Ramos (cell line): ENCODE data around the gene ZBTB20.

Experiments
- in situ Hi-C: fragments of 300-500 bp; cut with MboI; formaldehyde crosslinking; loops from one replicate; pipeline ENCODE4 v1.14.3; 2022; ENCODE audit warnings: low sequenced_read_pairs; ENCODE audit not compliant: unreplicated experiment

Gene ZBTB20

DNA sequence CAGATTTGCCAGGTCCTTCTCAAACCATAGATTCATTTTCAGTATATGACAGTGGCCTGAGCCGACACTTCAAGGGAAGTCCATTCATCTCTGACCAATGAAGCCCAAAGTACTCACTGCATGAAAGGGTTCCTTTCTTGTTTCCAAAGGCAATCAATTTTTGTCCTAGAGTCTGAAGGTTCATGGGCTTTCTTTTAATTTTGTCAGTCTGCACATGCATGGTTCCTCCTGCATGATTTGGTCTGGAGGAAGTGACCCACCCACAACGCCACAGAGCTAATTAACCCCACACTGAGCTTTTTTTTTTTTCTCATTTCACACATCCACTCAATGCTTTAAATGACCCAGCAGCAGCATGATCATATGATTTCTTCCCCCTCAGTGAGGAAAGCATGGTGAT is 636.9 kb downstream of the ZBTB20 start:
- in situ Hi-C loops: no loop called here

DNA sequence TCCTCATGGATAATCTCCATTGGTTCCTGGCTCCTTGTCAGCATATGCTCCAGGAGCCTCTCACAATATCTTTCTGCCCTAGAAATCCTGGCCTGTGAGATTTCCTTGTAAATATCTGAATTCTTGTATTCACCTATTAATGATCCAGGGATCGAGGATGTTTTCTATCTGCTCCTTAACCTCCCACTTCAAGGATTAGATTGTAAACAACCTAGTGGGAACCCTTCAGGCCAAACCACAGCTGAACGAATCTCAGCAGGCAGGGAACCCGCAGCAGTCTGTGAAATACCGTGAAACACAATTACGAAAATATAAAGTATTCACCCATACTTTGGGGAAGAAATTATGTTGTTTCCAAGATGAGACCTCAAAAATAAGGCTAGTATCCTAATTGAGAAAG is 637.3 kb downstream of the ZBTB20 start:
- in situ Hi-C loops: no loop called here

DNA sequence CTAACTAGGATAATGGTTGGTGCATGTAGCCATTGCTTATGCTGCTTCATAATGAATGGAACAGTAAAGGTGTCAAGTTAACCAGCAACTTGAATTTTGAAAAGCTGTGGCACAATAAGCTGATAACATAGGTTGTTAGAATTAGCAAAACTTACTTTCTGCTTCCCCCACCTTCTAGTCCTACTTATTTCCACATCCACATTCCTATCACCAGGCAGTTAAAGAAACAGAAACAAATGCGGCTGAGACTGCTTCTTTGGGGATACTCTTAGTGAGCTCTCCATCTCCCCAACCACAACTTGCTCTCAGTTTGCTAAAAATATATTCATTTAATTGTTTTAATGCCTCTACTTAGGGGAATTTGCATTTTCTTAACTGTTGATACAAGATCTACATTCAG is 638.1 kb downstream of the ZBTB20 start:
- in situ Hi-C loops: no loop called here

DNA sequence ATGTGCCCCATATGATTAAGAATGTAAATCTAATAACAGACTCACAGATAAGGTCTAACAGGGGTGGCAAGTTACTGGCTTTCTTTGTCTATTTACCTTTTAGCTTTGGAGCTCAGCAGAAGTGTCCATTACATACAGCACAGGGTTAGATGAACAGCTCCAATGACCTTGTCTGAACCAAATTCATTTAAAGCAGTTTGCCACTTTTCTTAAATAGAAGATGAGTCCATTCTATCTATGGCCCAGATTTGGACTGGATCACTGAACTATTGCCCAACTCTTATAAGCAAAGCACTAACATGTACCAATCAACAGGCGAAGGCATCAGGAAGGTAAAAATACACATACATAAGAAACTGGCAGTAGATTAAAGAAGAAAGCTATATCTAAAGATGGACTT is 638.9 kb downstream of the ZBTB20 start:
- in situ Hi-C loops: no loop called here

DNA sequence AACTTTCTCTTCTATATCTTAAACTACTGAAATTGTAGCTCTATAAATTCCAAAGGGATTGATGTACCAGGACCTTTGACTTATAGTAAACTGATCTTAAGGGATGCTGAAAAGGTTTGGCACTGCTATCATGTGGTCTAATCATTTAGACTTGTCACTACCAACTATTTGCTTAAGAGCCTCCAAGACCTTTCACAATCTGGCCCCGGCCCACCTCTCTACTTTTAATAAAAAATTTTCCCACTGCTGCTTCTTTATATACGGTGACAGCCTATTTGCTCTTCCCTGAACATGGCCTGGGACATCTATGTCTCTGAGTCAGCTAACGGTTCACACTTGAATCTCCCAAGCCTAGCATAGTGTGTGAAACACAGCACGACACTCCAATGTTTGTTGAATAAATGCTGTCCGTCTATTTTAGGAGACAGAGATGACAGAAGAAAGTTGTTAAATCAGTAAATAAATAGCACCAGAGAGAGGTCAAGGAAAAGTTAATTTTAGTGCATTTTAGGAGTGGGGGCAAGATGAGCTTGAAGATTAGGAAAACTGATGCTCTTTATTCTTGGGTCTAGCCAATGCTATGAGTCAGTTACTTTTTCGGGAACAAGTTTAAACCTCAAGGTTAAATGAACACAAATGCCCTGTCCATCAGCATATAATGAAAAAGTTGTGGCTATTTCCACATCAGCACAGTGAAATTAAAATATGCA is 640.3 kb downstream of the ZBTB20 start:
- in situ Hi-C loops: no loop called here

DNA sequence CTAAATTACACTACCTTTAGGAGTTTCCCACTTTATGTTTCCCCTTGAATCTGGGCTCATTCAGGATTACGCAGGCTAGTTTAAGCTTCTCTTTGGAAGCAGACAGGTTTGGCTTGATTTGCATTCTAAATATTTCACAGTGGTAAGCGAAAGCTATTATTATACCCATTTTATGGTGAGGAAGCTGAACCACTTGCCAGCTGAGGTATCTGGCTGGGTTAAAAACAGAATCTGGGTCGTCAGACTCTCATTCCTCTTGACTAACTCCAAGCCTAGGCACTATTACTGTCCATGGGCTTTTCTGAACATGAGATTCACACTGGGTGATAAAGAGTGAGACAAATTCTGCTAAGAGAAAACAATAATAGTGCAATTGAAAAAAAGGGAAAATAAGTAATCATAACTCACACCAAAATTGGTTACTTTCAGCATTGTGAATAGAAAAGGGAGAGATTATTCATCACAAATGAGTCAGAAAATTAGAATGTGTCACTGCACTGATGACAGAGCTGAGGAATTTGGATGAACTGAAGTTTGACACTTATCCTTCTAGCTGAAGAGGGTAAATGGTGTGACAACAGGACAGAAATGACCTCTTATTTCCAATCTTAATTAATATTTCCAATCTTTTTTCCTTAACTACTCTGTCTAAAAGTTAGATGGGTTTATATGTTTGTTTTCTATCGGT is 642.0 kb downstream of the ZBTB20 start:
- in situ Hi-C loops: no loop called here

DNA sequence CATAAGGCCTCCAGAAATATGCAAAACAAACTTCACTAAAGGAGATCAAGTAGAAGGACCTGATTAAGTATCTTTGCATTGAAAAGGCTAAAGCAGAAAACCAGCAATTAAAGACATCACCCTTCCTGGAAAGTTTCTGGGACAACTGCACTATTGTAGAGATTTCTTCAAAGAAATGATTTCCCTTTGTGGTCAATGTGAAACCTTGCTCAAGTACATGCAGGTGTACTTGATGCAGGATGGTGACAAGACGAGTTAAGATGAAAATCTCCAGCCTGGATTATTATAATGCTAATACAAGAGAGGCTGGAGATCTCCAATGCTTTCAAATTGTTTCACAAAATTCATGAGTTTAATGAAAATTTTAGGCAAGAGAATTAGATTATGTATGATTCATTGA is 644.9 kb downstream of the ZBTB20 start:
- in situ Hi-C loops: no loop called here

GRCh38 chr3:114499976-114500375 is 647.1 kb downstream of the ZBTB20 start:
- in situ Hi-C loops: no loop called here

GRCh38 chr3:114498539-114499370 is 648.3 kb downstream of the ZBTB20 start:
- in situ Hi-C loops: no loop called here

- in situ Hi-C loops: no loop called here
These were observed 650.2 kb downstream of the ZBTB20 start for GRCh38 chr3:114496874-114497273.

DNA sequence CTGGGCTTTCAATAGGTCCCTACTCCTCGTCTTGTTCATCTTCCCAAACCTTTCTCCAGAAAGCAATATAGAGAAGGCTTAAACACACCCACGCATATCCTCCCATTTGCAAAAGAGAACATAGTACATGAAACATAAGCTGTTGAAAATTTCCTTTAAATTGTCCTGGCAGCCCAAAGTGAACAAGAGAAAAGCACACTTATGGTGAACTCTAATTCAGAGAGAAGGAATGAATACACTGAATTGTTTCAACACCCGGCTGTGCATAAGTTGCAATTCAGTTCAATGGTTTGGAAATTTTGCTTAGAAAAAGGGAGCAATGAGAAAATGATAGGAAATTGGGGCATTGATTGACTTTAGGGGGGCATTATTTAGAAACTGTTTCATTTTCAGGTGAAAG is 650.6 kb downstream of the ZBTB20 start:
- in situ Hi-C loops: no loop called here

DNA sequence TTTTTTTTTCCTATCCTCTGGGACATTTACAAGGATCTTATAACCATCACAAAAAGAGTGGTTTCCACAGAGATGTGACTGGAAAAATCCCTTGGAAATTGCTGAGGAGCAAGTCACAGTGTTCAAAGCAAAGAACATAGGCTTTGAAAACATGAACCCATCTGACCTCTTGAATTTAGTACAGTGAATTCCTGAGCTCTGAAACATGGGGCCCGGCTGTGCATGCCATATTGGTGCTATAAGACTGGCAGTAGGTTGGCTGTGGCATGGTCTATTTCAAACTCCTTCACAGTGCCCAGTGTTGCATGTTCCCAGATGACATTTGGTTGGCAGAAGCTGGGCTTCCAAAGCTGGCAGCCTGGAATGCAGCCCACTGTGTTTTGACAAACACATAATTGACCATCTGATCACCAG is 651.1 kb downstream of the ZBTB20 start:
- in situ Hi-C loops: no loop called here

DNA sequence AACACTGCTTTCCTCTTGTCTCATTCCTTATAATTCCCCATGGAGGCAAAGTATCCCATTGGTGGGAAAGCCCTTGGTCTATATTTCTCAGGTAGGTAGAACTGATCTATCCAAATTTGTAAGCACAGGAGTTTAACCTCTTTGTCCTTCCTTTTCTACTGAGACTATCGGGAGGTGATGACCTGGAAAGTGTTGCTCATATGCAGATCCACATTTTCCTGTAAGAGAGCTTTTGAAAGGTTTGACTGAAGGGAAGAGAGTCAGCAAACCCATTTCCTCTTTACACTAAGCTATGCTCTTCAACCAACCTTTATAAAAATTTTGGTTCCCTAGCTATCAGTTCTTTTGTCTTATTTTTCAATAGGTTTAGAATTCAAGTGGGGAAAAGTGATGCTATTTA is 652.6 kb downstream of the ZBTB20 start:
- in situ Hi-C loops: no loop called here

- in situ Hi-C loops: no loop called here
These were observed 656.3 kb downstream of the ZBTB20 start for GRCh38 chr3:114490829-114491228.

DNA sequence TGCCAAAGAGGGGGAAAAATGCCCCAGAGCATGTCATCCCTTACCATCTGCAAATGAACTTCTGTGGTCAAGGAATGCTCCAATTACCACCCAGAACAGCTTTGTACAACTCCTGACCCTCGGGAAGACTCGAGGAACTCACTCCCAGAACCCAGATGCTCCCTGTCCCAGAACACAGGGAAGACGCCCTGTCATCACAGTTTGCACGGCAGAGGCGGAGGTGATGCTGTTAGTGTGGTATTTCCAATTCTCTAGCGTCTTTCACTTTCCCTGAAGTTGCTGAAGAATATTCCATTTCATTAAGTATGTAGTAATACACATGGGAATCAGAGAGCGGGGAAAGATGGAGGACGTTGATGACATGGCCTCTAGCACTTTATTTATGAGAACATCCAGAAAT is 659.6 kb downstream of the ZBTB20 start:
- in situ Hi-C loops: no loop called here

GRCh38 chr3:114484919-114485318 is 662.2 kb downstream of the ZBTB20 start:
- in situ Hi-C loops: no loop called here

GRCh38 chr3:114481113-114481512 is 666.0 kb downstream of the ZBTB20 start:
- in situ Hi-C loops: no loop called here

- in situ Hi-C loops: no loop called here
These were observed 666.6 kb downstream of the ZBTB20 start for GRCh38 chr3:114480442-114480841.

DNA sequence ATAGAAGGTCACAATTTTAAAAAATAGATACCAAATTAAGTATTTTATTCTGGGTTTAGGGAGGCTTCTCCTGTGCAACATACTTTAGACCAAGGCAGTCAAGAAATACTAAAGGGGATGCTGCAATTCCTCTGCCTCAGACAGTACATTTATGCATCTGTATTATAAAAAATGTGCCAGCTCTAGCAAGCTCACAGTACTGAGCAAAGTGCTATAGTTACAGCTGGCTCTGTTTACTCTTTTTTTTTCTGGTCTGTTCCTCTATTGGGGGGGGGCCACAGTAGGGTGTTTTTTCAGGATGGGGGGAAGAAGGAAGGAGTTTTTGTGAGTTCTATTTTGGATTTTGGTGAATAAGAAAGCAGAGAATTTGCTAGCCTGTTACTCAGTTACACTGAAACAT is 668.3 kb downstream of the ZBTB20 start:
- in situ Hi-C loops: no loop called here

- in situ Hi-C loops: no loop called here
These were observed 670.6 kb downstream of the ZBTB20 start for GRCh38 chr3:114476511-114476910.

DNA sequence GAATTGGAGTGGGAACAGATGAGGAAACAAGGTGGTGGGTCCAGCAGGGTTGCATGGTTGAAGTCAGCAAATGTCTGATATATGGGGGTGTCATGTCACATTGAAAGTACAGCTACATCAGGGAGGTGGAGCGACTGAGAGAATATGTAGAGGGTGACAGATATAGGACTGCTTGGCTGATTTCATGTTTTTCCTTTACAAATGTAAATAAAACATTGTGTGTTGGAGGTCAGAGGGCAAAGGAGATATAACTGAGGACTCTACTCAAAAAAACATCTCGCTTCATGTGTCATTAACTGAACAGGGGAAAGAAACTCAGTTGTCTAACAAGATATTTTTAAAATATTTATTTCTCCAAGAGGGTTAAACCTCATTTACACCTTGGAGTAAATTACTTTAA is 675.6 kb downstream of the ZBTB20 start:
- in situ Hi-C loops: no loop called here
